Neural cell (in vitro differentiated cells): Measurements from ENCODE around the gene ZBTB48. TPM values are rescaled to one million over a fixed set of nuclear protein-coding genes. Genes with fewer than 3 reads are reported as not detected.

Experiments
- H2AFZ ChIP-seq: fragments of 200-600, 300-800 bp; sonication (generic), shearing (Covaris generic); 2 replicates; pipeline ENCODE4 v1.6.0; 2014; ENCODE audit warnings: low read depth, mild to moderate bottlenecking, antibody characterized with exemption, low read length, moderate library complexity
- H3F3A ChIP-seq: fragments of 200-600 bp; shearing (Covaris generic); 2 replicates; pipeline ENCODE4 v1.6.1; 2016; ENCODE audit warnings: mild to moderate bottlenecking, moderate library complexity, mixed read lengths, antibody characterized with exemption, low read length; ENCODE audit not compliant: insufficient read depth, poor library complexity, severe bottlenecking
- H3K27ac ChIP-seq: fragments of 200-600, 300-800 bp; sonication (generic), shearing (Covaris generic); 2 replicates; pipeline ENCODE4 v1.5.1; 2014; ENCODE audit warnings: mild to moderate bottlenecking, low read length, moderate library complexity
- H3K27me3 ChIP-seq: fragments of 300-800, 200-600 bp; sonication (generic), shearing (Covaris generic); 2 replicates; pipeline ENCODE4 v1.6.0; 2014; ENCODE audit warnings: mild to moderate bottlenecking, low read depth, low read length, moderate library complexity; ENCODE audit not compliant: insufficient read depth
- H3K36me3 ChIP-seq: fragments of 300-800, 200-600 bp; sonication (generic), shearing (Covaris generic); 2 replicates; pipeline ENCODE4 v1.5.1; 2014; ENCODE audit warnings: mild to moderate bottlenecking, antibody characterized with exemption, low read length, moderate library complexity; ENCODE audit not compliant: insufficient read depth
- H3K4me2 ChIP-seq: fragments of 300-800, 200-600 bp; sonication (generic), shearing (Covaris generic); 2 replicates; pipeline ENCODE4 v1.6.0; 2014; ENCODE audit warnings: mild to moderate bottlenecking, low read length
- H3K4me3 ChIP-seq: fragments of 300-800, 200-600 bp; sonication (generic), shearing (Covaris generic); 2 replicates; pipeline ENCODE4 v1.5.1; 2014; ENCODE audit warnings: mild to moderate bottlenecking, low read length, moderate library complexity
- H3K79me2 ChIP-seq: fragments of 200-600 bp; shearing (Covaris generic); replicated peaks from 2 replicates; pipeline ENCODE4 v1.6.0; 2014; ENCODE audit warnings: mild to moderate bottlenecking, low read length, moderate library complexity; ENCODE audit not compliant: insufficient read depth
- H3K9ac ChIP-seq: fragments of 300-800, 200-600 bp; sonication (generic), shearing (Covaris generic); 2 replicates; pipeline ENCODE4 v1.6.1; 2016; ENCODE audit warnings: mild to moderate bottlenecking, low read length, mixed read lengths
- H3K9me2 ChIP-seq: fragments of 200-600 bp; shearing (Covaris generic); 2 replicates; pipeline ENCODE4 v1.6.1; 2016; ENCODE audit warnings: mild to moderate bottlenecking, low read length, mixed read lengths; ENCODE audit not compliant: insufficient read depth
- H3K9me3 ChIP-seq: fragments of 200-600, 300-800 bp; sonication (generic), shearing (Covaris generic); 2 replicates; pipeline ENCODE4 v1.6.1; 2016; ENCODE audit warnings: mild to moderate bottlenecking, mixed run types, low read length, moderate library complexity, mixed read lengths
- H4K20me1 ChIP-seq: fragments of 200-600 bp; shearing (Covaris generic); 2 replicates; pipeline ENCODE4 v1.6.1; 2016; ENCODE audit warnings: mild to moderate bottlenecking, mixed run types; ENCODE audit not compliant: insufficient read depth
- CTCF ChIP-seq: fragments of 450-650 bp; IDR thresholded peaks from 2 replicates; pipeline ENCODE4 v1.5.1; 2014; ENCODE audit warnings: antibody characterized with exemption, mild to moderate bottlenecking, moderate library complexity; ENCODE audit not compliant: poor library complexity, severe bottlenecking
- EP300 ChIP-seq: fragments of 450-650 bp; conservative IDR thresholded peaks from 2 replicates; pipeline ENCODE4 v1.6.1; 2014; ENCODE audit warnings: antibody characterized with exemption, mild to moderate bottlenecking, moderate library complexity; ENCODE audit not compliant: poor library complexity, severe bottlenecking
- EZH2 ChIP-seq: fragments of 200-600, 300-800 bp; shearing (Covaris generic), sonication (generic); IDR thresholded peaks from 2 replicates; pipeline ENCODE4 v1.6.1; 2014; ENCODE audit warnings: antibody characterized with exemption, low read length, borderline replicate concordance, mild to moderate bottlenecking; ENCODE audit not compliant: insufficient read depth, poor library complexity, severe bottlenecking
- MXI1 ChIP-seq: fragments of 450-650 bp; conservative IDR thresholded peaks from 2 replicates; pipeline ENCODE4 v1.6.1; 2014; ENCODE audit warnings: antibody characterized with exemption, mild to moderate bottlenecking; ENCODE audit not compliant: poor library complexity, severe bottlenecking
- POLR2AphosphoS5 ChIP-seq: IDR thresholded peaks from 2 replicates; pipeline ENCODE4 v1.6.1; 2012
- RAD21 ChIP-seq: fragments of 450-650 bp; conservative IDR thresholded peaks from 2 replicates; pipeline ENCODE4 v1.6.1; 2014; ENCODE audit warnings: antibody characterized with exemption, mild to moderate bottlenecking, moderate library complexity
- REST ChIP-seq: IDR thresholded peaks from 2 replicates; pipeline ENCODE4 v1.6.1; 2012; ENCODE audit warnings: borderline replicate concordance
- SMC3 ChIP-seq: fragments of 450-650 bp; conservative IDR thresholded peaks from 2 replicates; pipeline ENCODE4 v1.6.1; 2014; ENCODE audit warnings: antibody characterized with exemption, mild to moderate bottlenecking, moderate library complexity; ENCODE audit not compliant: poor library complexity
- TAF1 ChIP-seq: IDR thresholded peaks from 2 replicates; pipeline ENCODE4 v1.6.1; 2012; ENCODE audit warnings: low read depth
- polyA plus RNA-seq: library from polyadenylated mRNA; depleted of rRNA; stranded (reverse); fragments of >200 nt; gene quantifications from 2 replicates; pipeline ENCODE4 v1.2.3, GENCODE V29; 2014

ZBTB48 gene
- polyA plus RNA-seq, 1 donor from 2014 or later: 48.2 TPM

- Histone ChIP-seq H3F3A (no peaks in the 10 kb centered on the region), H3K4me3 (no peak overlapping the region), H3K9ac (no peak overlapping the region), H3K4me2 (no peak overlapping the region), H3K79me2 (no peaks in the 10 kb centered on the region), H3K27ac (no peak overlapping the region), H3K27me3 (no peaks in the 10 kb centered on the region), H3K9me3 (no peaks in the 10 kb centered on the region), H2AFZ (no peak overlapping the region), H4K20me1 (no peaks in the 10 kb centered on the region), H3K9me2 (no peaks in the 10 kb centered on the region), H3K36me3 (peaks cover 6% of the 10 kb centered on the region)
- no peak for TF ChIP-seq EP300
- TF ChIP-seq CTCF: no peak
- TF ChIP-seq EZH2: no peak
- TF ChIP-seq MXI1: no peak
- no peak for TF ChIP-seq TAF1
- TF ChIP-seq SMC3: no peak
- no peak for TF ChIP-seq REST
- no peak for TF ChIP-seq POLR2AphosphoS5
- no peak for TF ChIP-seq RAD21
Observed at GRCh38 chr1:6544831-6545230, 35.0 kb upstream of the ZBTB48 start.

GRCh38 chr1:6545276-6546112 lies 34.3 kb upstream of the ZBTB48 start:
- no peaks in the 10 kb centered on the region for H4K20me1 ChIP-seq
- no peak overlapping the region for H3K4me2 ChIP-seq
- no peaks in the 10 kb centered on the region for H3K27me3 ChIP-seq
- no peaks in the 10 kb centered on the region for H3K79me2 ChIP-seq
- no peak for TF ChIP-seq REST
- TF ChIP-seq CTCF: no peak
- TF ChIP-seq EP300: no peak
- no peak for TF ChIP-seq TAF1
- TF ChIP-seq MXI1: no peak
- no peak for TF ChIP-seq EZH2
- TF ChIP-seq RAD21: no peak
- TF ChIP-seq SMC3: no peak
- TF ChIP-seq POLR2AphosphoS5: no peak
- no peaks in the 10 kb centered on the region for H3F3A ChIP-seq
- no peak overlapping the region for H3K9ac ChIP-seq
- no peak overlapping the region for H3K4me3 ChIP-seq
- no peak overlapping the region for H2AFZ ChIP-seq
- H3K9me3 ChIP-seq: no peaks in the 10 kb centered on the region
- H3K27ac ChIP-seq: no peak overlapping the region
- no peaks in the 10 kb centered on the region for H3K9me2 ChIP-seq
- H3K36me3 ChIP-seq: peaks cover 6% of the 10 kb centered on the region
